ENCODE results near the gene LY6G6D. TPM values are rescaled to one million over a fixed set of nuclear protein-coding genes. Genes with fewer than 3 reads are reported as not detected.

Gene LY6G6D
- total and polyA plus RNA-seq, 2 of the 13 experiments (the other 11 are each of a cell fraction or from before 2014, with no cell fraction given): not detected

GRCh38 chr6:31680226-31681134 is 34.7 kb upstream of the LY6G6D start, which contains the start of gene LY6G5C (continued):
- TF ChIP-seq, protein P1, sequence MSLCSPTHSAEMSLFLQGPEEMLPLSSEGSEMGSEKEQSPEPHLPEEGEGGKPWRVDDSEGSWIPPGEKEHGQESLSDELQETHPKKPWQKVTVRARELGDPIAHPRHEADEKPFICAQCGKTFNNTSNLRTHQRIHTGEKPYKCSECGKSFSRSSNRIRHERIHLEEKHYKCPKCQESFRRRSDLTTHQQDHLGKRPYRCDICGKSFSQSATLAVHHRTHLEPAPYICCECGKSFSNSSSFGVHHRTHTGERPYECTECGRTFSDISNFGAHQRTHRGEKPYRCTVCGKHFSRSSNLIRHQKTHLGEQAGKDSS (CRISPR knock-in tag; IDR thresholded peaks at IDR 0.05; ENCODE audit: borderline replicate concordance, low read depth): 0 out of 2 replicates have a peak, but pooled peaks have one; percentile 20
- TF ChIP-seq ZNF44 (CRISPR knock-in tag; IDR thresholded peaks at IDR 0.05) (0 out of 2 replicates have a peak, but pooled peaks have one; percentile 35), HNF1B (CRISPR knock-in tag; IDR thresholded peaks at IDR 0.05) (0 out of 2 replicates have a peak, but pooled peaks have one; percentile 30), KDM4B (CRISPR knock-in tag; IDR thresholded peaks at IDR 0.05) (0 out of 2 replicates have a peak, but pooled peaks have one; percentile 45), SMC3 (IDR thresholded peaks at IDR 0.05; ENCODE audit: low read length) (peak; percentile 92), ZNF432 (CRISPR knock-in tag; IDR thresholded peaks at IDR 0.05; ENCODE audit: borderline replicate concordance) (no peak), STAG1 (CRISPR knock-in tag; IDR thresholded peaks at IDR 0.05) (peak; percentile 99), BCL6 (CRISPR knock-in tag; IDR thresholded peaks at IDR 0.05) (no peak), ELF3 (CRISPR knock-in tag; IDR thresholded peaks at IDR 0.05) (peak; percentile 89), ELF1 (CRISPR knock-in tag; IDR thresholded peaks at IDR 0.05) (peak; percentile 74), CSRNP1 (CRISPR knock-in tag; IDR thresholded peaks at IDR 0.05) (0 out of 2 replicates have a peak, but pooled peaks have one; percentile 15), ZNF567 (CRISPR knock-in tag; IDR thresholded peaks at IDR 0.05; ENCODE audit: borderline replicate concordance) (no peak), MIER3 (CRISPR knock-in tag; IDR thresholded peaks at IDR 0.05; ENCODE audit: borderline replicate concordance) (0 out of 2 replicates have a peak, but pooled peaks have one; percentile 48), GABPB1 (CRISPR knock-in tag; IDR thresholded peaks at IDR 0.05) (0 out of 2 replicates have a peak, but pooled peaks have one; percentile 3), KAT8 (CRISPR knock-in tag; IDR thresholded peaks at IDR 0.05) (peak; percentile 58; the same call in 1 of the 2 replicates), NR2F6 (IDR thresholded peaks at IDR 0.05) (no peak), NR2F6 (CRISPR knock-in tag; IDR thresholded peaks at IDR 0.05) (peak; percentile 53; the same call in 1 of the 2 replicates), REPIN1 (CRISPR knock-in tag; IDR thresholded peaks at IDR 0.05; ENCODE audit: borderline replicate concordance, low read depth) (0 out of 2 replicates have a peak, but pooled peaks have one; percentile 48), LCORL (IDR thresholded peaks at IDR 0.05) (no peak), LCORL (CRISPR knock-in tag; IDR thresholded peaks at IDR 0.05) (peak; percentile 75), ZBTB8A (CRISPR knock-in tag; IDR thresholded peaks at IDR 0.05; ENCODE audit: borderline replicate concordance, low read depth) (no peak), TGIF2 (CRISPR knock-in tag; IDR thresholded peaks at IDR 0.05) (0 out of 2 replicates have a peak, but pooled peaks have one; percentile 25), NFYC (CRISPR knock-in tag; IDR thresholded peaks at IDR 0.05) (no peak), MAZ (IDR thresholded peaks at IDR 0.05; ENCODE audit: borderline replicate concordance, low read depth, low read length) (no peak), MAZ (CRISPR knock-in tag; IDR thresholded peaks at IDR 0.05; ENCODE audit: low read depth) (0 out of 2 replicates have a peak, but pooled peaks have one; percentile 16)
- TF ChIP-seq, protein P2, sequence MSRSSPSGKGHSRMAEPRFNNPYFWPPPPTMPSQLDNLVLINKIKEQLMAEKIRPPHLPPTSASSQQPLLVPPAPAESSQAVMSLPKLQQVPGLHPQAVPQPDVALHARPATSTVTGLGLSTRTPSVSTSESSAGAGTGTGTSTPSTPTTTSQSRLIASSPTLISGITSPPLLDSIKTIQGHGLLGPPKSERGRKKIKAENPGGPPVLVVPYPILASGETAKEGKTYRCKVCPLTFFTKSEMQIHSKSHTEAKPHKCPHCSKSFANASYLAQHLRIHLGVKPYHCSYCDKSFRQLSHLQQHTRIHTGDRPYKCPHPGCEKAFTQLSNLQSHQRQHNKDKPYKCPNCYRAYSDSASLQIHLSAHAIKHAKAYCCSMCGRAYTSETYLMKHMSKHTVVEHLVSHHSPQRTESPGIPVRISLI (CRISPR knock-in tag; IDR thresholded peaks at IDR 0.05; ENCODE audit: borderline replicate concordance): peak; percentile 40; the same call in 1 of the 2 replicates

Measured in HepG2 (cell line).